ENCODE measurements around the gene CSF3.

CSF3 gene

GRCh38 chr17:40041196-40041595, 26.0 kb downstream of the CSF3 start:
- DNase-seq (ENCODE audit: low read depth) = no peak
- no peak for TF ChIP-seq CTCF (conservative IDR thresholded peaks at IDR 0.05; ENCODE audit: low read depth, low read length)

GRCh38 chr17:40056379-40057015, 41.3 kb downstream of the CSF3 start:
- no peak overlapping the region for H3K4me3 ChIP-seq (ENCODE audit: low read depth, low read length)
- no peak for TF ChIP-seq CTCF (conservative IDR thresholded peaks at IDR 0.05; ENCODE audit: low read depth, low read length)
- DNase-seq (ENCODE audit: low read depth) = no peak

More at GRCh38 chr17:40041196-40041595, 26.0 kb downstream of the CSF3 start:
- no peak overlapping the region for H3K4me3 ChIP-seq (ENCODE audit: low read depth, low read length)

GRCh38 chr17:40058186-40058784, 43.0 kb downstream of the CSF3 start:
- no peak for TF ChIP-seq CTCF (conservative IDR thresholded peaks at IDR 0.05; ENCODE audit: low read depth, low read length)
- H3K4me3 ChIP-seq (ENCODE audit: low read depth, low read length) = no peak overlapping the region
- peak; percentile 59 for DNase-seq (ENCODE audit: low read depth)

GRCh38 chr17:40058865-40059264, 43.6 kb downstream of the CSF3 start:
- no peak for TF ChIP-seq CTCF (conservative IDR thresholded peaks at IDR 0.05; ENCODE audit: low read depth, low read length)
- no peak overlapping the region for H3K4me3 ChIP-seq (ENCODE audit: low read depth, low read length)
- no peak for DNase-seq (ENCODE audit: low read depth)

- TF ChIP-seq CTCF (conservative IDR thresholded peaks at IDR 0.05; ENCODE audit: low read depth, low read length) = no peak
- DNase-seq (ENCODE audit: low read depth) = no peak
- H3K4me3 ChIP-seq (ENCODE audit: low read depth, low read length) = no peak overlapping the region
These were observed 44.7 kb downstream of the CSF3 start for GRCh38 chr17:40059729-40060475.

- H3K4me3 ChIP-seq (ENCODE audit: low read depth, low read length) = no peak overlapping the region
- no peak for TF ChIP-seq CTCF (conservative IDR thresholded peaks at IDR 0.05; ENCODE audit: low read depth, low read length)
- no peak for DNase-seq (ENCODE audit: low read depth)
These were observed 45.8 kb downstream of the CSF3 start for GRCh38 chr17:40060887-40061608.
